NOMO-1 treated with DMSO at 0.1 percent for 48 hours (cell line): ENCODE results near the gene CYSRT1.

ENCODE experiments used
- DNase-seq: peaks from one replicate; lab custom pipeline; 2025; ENCODE audit not compliant: unreplicated experiment; lab: John Stamatoyannopoulos, UW

Gene CYSRT1

GRCh38 chr9:137223078-137223970 lies 1.6 kb upstream of the CYSRT1 start:
- peak; percentile 99 for DNase-seq

GRCh38 chr9:137225699-137226331 lies 841 bp downstream of the CYSRT1 start:
- DNase-seq: no peak

DNA sequence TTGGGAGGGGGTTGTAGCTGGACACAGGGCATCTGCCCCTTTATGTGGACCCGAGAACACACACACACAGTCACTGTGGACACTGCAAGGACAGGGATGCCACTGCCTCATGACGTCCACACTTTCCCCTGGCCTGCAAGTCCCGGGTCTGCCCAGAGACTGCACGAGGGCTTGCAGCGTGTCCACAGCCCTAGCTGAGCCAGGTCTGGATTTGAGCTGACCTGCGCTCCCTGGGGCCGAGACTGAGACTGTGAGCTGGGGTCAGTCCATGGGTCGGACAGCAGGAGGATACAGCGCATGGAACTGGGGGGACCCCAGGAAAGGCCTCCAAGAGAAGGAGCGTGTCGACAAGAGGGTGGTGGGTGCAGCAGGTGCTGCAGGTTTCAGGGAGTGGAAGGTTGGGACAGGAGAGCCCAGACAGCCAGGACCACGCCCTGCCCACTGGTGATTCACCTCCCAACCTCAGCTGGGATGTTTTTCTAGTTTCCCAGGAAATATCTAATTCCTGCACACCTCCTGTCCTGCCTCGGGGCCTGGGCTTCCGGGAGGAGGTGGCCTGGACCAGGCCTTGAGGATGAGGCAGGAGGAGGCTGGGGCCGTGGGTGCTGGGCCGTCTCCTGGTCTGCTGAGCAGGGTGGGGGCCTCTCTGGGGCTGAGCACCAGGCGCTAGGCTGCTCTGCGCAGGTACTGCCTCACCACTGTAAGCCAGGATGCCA lies 1.5 kb downstream of the CYSRT1 start:
- DNase-seq: no peak

GRCh38 chr9:137227054-137227852 lies 2.3 kb downstream of the CYSRT1 start, which contains the start of gene RNF224:
RNF224 (plus strand) TSS chr9:137227502; CDS start chr9:137228336, 834 bp downstream.
- peak; percentile 83 for DNase-seq

GRCh38 chr9:137227853-137228505 lies 3.0 kb downstream of the CYSRT1 start:
- DNase-seq: no peak

DNA sequence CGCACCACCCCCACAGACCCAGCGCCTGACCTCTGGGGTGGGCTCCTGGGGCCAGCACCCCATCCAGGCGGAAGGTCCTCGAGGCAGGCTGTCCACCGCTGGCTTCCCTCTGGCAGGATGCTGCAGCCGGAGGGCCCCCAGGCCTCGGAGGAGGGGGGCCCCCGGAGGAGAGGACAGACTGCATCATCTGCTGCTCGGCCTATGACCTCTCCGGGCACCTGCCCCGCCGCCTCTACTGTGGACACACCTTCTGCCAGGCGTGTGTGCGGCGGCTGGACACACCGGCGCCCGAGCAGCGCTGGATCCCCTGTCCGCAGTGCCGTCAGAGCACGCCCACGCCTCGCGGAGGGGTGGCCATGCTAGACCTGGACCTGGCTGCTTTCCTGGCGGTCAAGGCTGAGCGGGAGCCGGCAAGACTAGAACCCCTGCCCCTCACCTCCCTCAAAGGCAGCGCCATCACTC lies 3.6 kb downstream of the CYSRT1 start:
- DNase-seq: no peak

DNA sequence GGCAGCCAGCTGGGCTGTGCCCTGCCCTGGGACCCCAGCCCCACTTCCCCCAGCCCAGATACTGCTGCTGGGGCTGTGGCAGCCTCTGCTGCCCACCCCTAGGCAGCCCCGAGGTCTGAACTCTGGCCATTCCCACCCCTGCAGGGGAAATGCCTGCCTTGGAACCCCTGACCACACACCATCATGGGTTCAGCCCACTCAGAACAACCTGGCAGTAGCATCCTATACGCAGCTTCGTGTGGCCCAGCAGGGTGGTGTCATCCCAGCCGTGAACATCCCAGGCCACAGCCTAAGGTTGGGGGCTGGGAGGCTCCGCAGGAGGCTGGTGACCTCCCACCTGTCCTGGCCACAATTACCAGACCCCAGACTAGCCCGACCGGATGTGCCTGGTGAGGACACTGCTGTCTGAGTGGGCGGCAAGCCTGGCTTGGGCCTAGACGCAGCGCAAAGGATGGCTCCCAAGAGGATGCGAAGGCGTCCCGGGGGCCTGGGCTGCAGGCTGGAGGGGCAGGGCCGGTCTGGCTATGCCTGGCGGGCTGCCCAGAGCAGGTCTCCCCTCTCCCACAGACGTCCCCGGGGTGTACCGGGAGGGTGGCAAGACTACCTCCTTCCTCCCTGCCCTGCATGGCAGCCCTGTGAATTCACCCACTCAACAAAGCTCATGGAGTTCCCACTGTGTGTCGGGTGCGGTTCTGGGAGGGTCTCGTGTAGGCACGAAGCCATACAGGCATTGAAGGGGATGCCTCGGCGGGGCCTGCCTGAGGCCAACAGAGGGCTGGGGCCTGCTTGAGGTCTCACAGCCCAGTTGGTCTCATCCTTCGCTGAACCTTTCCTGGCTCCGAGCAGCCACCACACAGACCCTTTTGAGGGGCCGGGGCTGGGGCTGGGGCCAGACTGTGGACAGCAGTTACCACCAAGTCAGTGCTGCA lies 4.3 kb downstream of the CYSRT1 start:
- DNase-seq: no peak

DNA sequence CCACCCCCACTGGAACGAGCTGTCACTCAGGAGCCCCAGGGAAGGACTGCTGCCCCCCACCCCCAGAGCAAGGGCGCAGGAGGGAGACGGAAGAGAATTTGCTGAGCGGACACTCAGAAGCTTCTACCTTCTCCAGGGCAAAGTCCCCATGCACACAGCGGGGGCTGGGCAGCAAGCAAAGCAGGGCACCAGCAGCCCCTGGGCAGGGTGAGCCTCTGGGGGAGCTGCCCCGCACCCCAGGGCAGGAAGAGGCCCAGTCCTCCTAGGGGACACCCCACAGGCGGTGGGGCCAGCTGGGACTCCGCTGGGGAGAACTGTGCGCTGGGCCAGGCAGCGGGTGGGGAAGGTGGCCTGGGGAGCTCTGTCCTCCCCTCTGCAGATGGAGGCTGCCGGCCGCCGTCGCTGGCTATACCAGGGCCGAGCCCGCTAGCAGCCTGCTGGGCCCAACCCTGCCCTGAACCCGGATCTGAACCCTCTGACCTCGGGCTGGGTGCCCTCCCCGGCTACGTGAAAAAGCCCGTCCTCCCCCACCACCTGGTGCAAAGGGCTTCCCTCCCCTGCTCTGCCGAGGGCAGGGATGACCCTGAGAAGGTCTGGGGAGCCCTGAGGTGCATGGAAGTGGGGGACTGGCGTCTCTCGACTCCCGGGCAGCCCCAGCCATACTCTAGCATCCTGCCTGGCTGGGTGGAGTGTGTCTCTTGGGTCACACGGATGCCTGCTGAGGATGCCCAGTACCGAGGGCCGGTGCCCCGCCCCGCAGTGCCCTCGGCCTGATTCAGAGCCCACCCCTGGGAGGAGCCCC lies 5.1 kb downstream of the CYSRT1 start:
- DNase-seq: no peak

GRCh38 chr9:137230705-137231371 lies 5.9 kb downstream of the CYSRT1 start, which contains the start of gene SLC34A3:
SLC34A3 (plus strand) TSS chr9:137230901; CDS start chr9:137231703, 802 bp downstream.
- no peak for DNase-seq

GRCh38 chr9:137231372-137232039 lies 6.5 kb downstream of the CYSRT1 start:
- DNase-seq: no peak

DNA sequence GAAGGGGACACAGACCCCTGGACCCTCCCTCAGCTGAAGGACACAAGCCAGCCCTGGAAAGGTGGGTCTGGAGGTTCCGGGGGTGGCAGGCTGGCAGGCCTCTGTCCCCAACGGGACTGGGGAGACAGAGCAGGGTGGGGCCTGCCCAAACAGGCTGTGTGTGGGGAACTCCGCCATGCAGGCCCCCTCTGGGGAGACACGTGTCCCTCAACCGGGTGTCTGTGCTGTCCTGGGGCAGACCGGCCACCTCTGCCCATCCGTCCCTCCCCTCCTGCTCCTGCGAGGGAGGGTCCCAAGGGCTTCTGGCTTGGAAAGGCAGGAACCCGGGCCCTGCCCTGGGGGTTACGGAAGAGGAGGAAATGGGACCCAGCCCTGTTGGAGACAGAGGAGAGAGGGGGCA lies 7.1 kb downstream of the CYSRT1 start:
- no peak for DNase-seq

DNA sequence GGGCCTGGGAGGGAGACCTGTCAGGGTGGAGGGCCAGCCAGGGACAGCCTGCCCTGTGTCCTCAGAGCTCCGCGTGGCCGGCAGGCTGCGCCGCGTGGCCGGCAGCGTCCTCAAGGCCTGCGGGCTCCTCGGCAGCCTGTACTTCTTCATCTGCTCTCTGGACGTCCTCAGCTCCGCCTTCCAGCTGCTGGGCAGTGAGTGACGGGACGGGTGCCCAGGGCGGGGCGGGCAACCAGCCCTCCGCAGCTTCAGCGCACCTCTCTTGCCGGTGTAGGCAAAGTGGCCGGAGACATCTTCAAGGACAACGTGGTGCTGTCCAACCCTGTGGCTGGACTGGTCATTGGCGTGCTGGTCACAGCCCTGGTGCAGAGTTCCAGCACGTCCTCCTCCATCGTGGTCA lies 7.5 kb downstream of the CYSRT1 start:
- DNase-seq: no peak

DNA sequence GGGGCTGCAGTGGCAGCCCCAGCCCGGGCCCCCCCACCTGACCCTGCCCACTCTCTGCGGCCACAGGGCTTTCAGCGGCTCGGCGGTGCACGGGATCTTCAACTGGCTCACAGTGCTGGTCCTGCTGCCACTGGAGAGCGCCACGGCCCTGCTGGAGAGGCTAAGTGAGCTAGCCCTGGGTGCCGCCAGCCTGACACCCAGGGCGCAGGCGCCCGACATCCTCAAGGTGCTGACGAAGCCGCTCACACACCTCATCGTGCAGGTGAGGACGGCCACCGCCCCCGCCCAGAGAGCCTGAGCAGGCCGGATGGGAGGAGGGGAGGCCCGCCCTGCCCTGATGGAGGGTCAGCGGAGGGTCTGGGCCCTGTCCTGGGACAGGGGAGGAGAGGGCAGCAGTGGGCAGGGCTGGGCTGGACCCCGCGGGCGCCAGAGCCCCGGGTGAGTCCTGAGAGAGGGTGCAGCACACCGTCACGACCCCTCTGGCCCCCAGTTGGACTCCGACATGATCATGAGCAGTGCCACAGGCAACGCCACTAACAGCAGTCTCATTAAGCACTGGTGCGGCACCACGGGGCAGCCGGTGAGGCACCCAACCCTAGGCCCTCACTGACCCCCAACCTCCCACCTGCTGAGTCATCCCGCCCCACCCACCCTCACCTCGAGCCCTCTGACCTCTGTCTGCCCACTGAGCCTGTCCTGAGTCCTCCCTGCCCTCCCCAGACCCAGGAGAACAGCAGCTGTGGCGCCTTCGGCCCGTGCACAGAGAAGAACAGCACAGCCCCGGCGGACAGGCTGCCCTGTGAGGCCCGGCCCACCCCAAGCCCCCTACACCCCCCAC lies 8.4 kb downstream of the CYSRT1 start:
- no peak for DNase-seq

DNA sequence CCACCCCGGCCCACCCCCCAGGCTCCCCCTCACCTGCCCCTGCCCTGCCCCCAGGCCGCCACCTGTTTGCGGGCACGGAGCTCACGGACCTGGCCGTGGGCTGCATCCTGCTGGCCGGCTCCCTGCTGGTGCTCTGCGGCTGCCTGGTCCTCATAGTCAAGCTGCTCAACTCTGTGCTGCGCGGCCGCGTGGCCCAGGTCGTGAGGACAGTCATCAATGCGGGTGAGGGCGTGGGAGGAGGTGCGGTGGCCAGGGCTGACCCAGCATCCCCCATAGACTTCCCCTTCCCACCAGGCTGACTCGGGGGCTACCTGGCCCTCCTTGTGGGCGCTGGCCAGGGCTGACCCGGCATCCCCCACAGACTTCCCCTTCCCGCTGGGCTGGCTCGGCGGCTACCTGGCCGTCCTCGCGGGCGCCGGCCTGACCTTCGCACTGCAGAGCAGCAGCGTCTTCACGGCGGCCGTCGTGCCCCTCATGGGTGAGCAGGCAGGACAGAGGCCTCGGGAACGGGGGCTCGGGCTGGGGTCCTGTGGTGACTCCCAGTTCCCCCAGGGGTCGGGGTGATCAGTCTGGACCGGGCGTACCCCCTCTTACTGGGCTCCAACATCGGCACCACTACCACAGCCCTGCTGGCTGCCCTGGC lies 9.2 kb downstream of the CYSRT1 start:
- DNase-seq: no peak

DNA sequence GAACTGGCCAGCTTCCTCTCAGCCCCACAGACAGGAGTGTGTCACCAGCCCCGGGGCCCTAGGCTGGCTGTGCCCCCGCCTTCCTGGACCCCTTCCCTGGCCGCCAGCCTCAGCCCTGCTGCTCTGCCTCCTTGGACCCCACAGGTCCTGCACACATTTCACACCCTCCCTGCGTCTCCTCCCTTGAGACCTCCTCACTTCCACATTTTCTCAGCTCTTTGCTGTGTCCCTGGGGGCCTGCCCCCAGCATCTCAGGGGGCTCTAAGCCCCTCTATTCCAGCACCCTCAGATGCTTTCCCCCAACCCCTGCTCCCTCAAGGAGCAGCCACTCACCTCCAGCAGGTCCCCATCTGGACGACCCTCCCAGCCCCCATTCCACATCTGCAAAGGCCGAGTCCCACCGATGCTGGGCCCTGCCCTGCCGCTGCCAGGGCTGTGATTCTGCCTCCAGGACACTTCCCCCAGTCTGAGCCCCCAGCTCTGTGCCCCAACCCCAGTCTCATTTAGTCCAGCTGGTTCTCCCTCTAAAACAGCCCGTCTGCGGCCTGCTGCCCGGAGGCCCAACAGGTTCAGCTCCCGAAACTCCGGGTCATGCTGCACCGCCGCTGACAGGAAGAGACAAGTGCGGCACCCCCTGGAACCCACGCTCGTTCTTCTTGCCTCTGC lies 9.9 kb downstream of the CYSRT1 start:
- DNase-seq: no peak
